Measurements from ENCODE around the gene NPHP4.

Gene NPHP4

GRCh38 chr1:6016191-6016865 lies 24.1 kb upstream of the NPHP4 start:
- Histone ChIP-seq H3F3A (ENCODE audit: insufficient read depth, low read length) (no peaks in the 10 kb centered on the region), H3K27me3 (ENCODE audit: insufficient read depth, low read length) (no peaks in the 10 kb centered on the region), H3K9ac (ENCODE audit: low read length) (no peak overlapping the region), H3K4me2 (ENCODE audit: low read length) (no peak overlapping the region), H3K4me1 (ENCODE audit: insufficient read depth, low read length, severe bottlenecking) (no peaks in the 10 kb centered on the region), H4K20me1 (ENCODE audit: insufficient read depth, low read length) (no peaks in the 10 kb centered on the region), H3K27ac (ENCODE audit: low read depth, low read length, poor library complexity, severe bottlenecking) (no peak overlapping the region), H3K79me2 (ENCODE audit: insufficient read depth, low read length) (no peaks in the 10 kb centered on the region), H3K9me3 (ENCODE audit: low read length) (no peaks in the 10 kb centered on the region), H3K36me3 (ENCODE audit: insufficient read depth, low read length) (no peaks in the 10 kb centered on the region), H3K9me2 (ENCODE audit: low read depth, low read length) (no peaks in the 10 kb centered on the region), H2AFZ (ENCODE audit: low read length) (no peak overlapping the region), H3K4me3 (ENCODE audit: low read depth, low read length, poor library complexity, severe bottlenecking) (no peak overlapping the region)
- TF ChIP-seq EZH2 (IDR thresholded peaks at IDR 0.05; ENCODE audit: borderline replicate concordance, low read length) (no peak), CTCF (IDR thresholded peaks at IDR 0.05; ENCODE audit: low read length) (no peak)

GRCh38 chr1:6014130-6014999 lies 22.1 kb upstream of the NPHP4 start:
- Histone ChIP-seq H3K36me3 (ENCODE audit: insufficient read depth, low read length) (no peaks in the 10 kb centered on the region), H3K27ac (ENCODE audit: low read depth, low read length, poor library complexity, severe bottlenecking) (no peak overlapping the region), H3K27me3 (ENCODE audit: insufficient read depth, low read length) (no peaks in the 10 kb centered on the region), H3K9me2 (ENCODE audit: low read depth, low read length) (no peaks in the 10 kb centered on the region), H2AFZ (ENCODE audit: low read length) (no peak overlapping the region), H3K9me3 (ENCODE audit: low read length) (no peaks in the 10 kb centered on the region), H3K4me2 (ENCODE audit: low read length) (no peak overlapping the region), H3K4me1 (ENCODE audit: insufficient read depth, low read length, severe bottlenecking) (no peaks in the 10 kb centered on the region), H4K20me1 (ENCODE audit: insufficient read depth, low read length) (no peaks in the 10 kb centered on the region), H3F3A (ENCODE audit: insufficient read depth, low read length) (no peaks in the 10 kb centered on the region), H3K9ac (ENCODE audit: low read length) (no peak overlapping the region), H3K79me2 (ENCODE audit: insufficient read depth, low read length) (no peaks in the 10 kb centered on the region), H3K4me3 (ENCODE audit: low read depth, low read length, poor library complexity, severe bottlenecking) (no peak overlapping the region)
- no peak for TF ChIP-seq CTCF (IDR thresholded peaks at IDR 0.05; ENCODE audit: low read length)
- no peak for TF ChIP-seq EZH2 (IDR thresholded peaks at IDR 0.05; ENCODE audit: borderline replicate concordance, low read length)

GRCh38 chr1:6013491-6013890 lies 21.3 kb upstream of the NPHP4 start:
- Histone ChIP-seq H3K9ac (ENCODE audit: low read length) (no peak overlapping the region), H3K79me2 (ENCODE audit: insufficient read depth, low read length) (no peaks in the 10 kb centered on the region), H3K4me2 (ENCODE audit: low read length) (no peak overlapping the region), H3K4me3 (ENCODE audit: low read depth, low read length, poor library complexity, severe bottlenecking) (no peak overlapping the region), H2AFZ (ENCODE audit: low read length) (no peak overlapping the region), H4K20me1 (ENCODE audit: insufficient read depth, low read length) (no peaks in the 10 kb centered on the region), H3K9me2 (ENCODE audit: low read depth, low read length) (no peaks in the 10 kb centered on the region), H3F3A (ENCODE audit: insufficient read depth, low read length) (no peaks in the 10 kb centered on the region), H3K9me3 (ENCODE audit: low read length) (no peaks in the 10 kb centered on the region), H3K27me3 (ENCODE audit: insufficient read depth, low read length) (no peaks in the 10 kb centered on the region), H3K27ac (ENCODE audit: low read depth, low read length, poor library complexity, severe bottlenecking) (no peak overlapping the region), H3K36me3 (ENCODE audit: insufficient read depth, low read length) (no peaks in the 10 kb centered on the region), H3K4me1 (ENCODE audit: insufficient read depth, low read length, severe bottlenecking) (no peaks in the 10 kb centered on the region)
- TF ChIP-seq EZH2 (IDR thresholded peaks at IDR 0.05; ENCODE audit: borderline replicate concordance, low read length) (no peak), CTCF (IDR thresholded peaks at IDR 0.05; ENCODE audit: low read length) (no peak)

Data from OCI-LY1 (cell line).